Astrocyte (in vitro differentiated cells and primary cell): ENCODE data around the gene CYP46A1. TPM values are rescaled to one million over a fixed set of nuclear protein-coding genes. Genes with fewer than 3 reads are reported as not detected.

Source experiments
- DNase-seq: peaks from one replicate; pipeline ENCODE4 v3.0.0-alpha.2; 2010; ENCODE audit warnings: low read depth
- FAIRE-seq: peaks from 2 replicates; lab custom pipeline; 2011; peaks lifted over from hg19 to GRCh38; lab: Jason Lieb, UNC
- H2AFZ ChIP-seq: 2 replicates; pipeline ENCODE4 v1.6.0; 2012; ENCODE audit warnings: low read depth, low read length, inconsistent platforms
- H3K27ac ChIP-seq: 2 replicates; pipeline ENCODE4 v1.5.1; 2011; ENCODE audit warnings: low read depth, low read length, inconsistent platforms
- H3K27me3 ChIP-seq: 2 replicates; pipeline ENCODE4 v1.6.0; 2011; ENCODE audit warnings: low read length, inconsistent platforms; ENCODE audit not compliant: insufficient read depth
- H3K36me3 ChIP-seq: 2 replicates; pipeline ENCODE4 v1.5.1; 2011; ENCODE audit warnings: low read length, inconsistent platforms; ENCODE audit not compliant: insufficient read depth
- H3K4me1 ChIP-seq: 2 replicates; pipeline ENCODE4 v1.5.1; 2011; ENCODE audit warnings: low read length, inconsistent platforms; ENCODE audit not compliant: insufficient read depth
- H3K4me2 ChIP-seq: 2 replicates; pipeline ENCODE4 v1.6.0; 2012; ENCODE audit warnings: low read length, inconsistent platforms
- H3K4me3 ChIP-seq: 2 replicates; pipeline ENCODE4 v1.5.1; 2011; ENCODE audit warnings: low read depth, mild to moderate bottlenecking, low read length, inconsistent platforms; ENCODE audit not compliant: insufficient read depth
- H3K79me2 ChIP-seq: 2 replicates; pipeline ENCODE4 v1.6.0; 2012; ENCODE audit warnings: mild to moderate bottlenecking, low read length, inconsistent platforms; ENCODE audit not compliant: insufficient read depth
- H3K9ac ChIP-seq: 2 replicates; pipeline ENCODE4 v1.6.0; 2012; ENCODE audit warnings: mild to moderate bottlenecking, low read length, inconsistent platforms
- H3K9me3 ChIP-seq: 2 replicates; pipeline ENCODE4 v1.5.1; 2012; ENCODE audit warnings: low read depth, mild to moderate bottlenecking, low read length, inconsistent platforms; ENCODE audit not compliant: insufficient read depth
- H4K20me1 ChIP-seq: 2 replicates; pipeline ENCODE4 v1.6.0; 2012; ENCODE audit warnings: low read length, inconsistent platforms; ENCODE audit not compliant: insufficient read depth
- H3K27ac Mint-ChIP-seq: one replicate; pipeline ENCODE4 v1.8.0; 2021; ENCODE audit warnings: mild to moderate bottlenecking, mixed read lengths; ENCODE audit not compliant: unreplicated experiment
- H3K27me3 Mint-ChIP-seq: one replicate; pipeline ENCODE4 v1.8.0; 2021; ENCODE audit warnings: low read depth, mixed read lengths; ENCODE audit not compliant: unreplicated experiment
- H3K36me3 Mint-ChIP-seq: one replicate; pipeline ENCODE4 v1.8.0; 2021; ENCODE audit warnings: low read depth, mixed read lengths; ENCODE audit not compliant: unreplicated experiment
- H3K4me1 Mint-ChIP-seq: one replicate; pipeline ENCODE4 v1.8.0; 2021; ENCODE audit warnings: low read depth, mixed read lengths; ENCODE audit not compliant: unreplicated experiment
- H3K4me3 Mint-ChIP-seq: one replicate; pipeline ENCODE4 v1.8.0; 2021; ENCODE audit warnings: mild to moderate bottlenecking, moderate library complexity, mixed read lengths; ENCODE audit not compliant: unreplicated experiment
- H3K9me3 Mint-ChIP-seq: one replicate; pipeline ENCODE4 v1.8.0; 2021; ENCODE audit warnings: mild to moderate bottlenecking, mixed read lengths; ENCODE audit not compliant: unreplicated experiment
- EZH2 ChIP-seq: IDR thresholded peaks from 2 replicates; pipeline ENCODE4 v1.6.1; 2012; ENCODE audit warnings: mild to moderate bottlenecking, low read length, inconsistent platforms; ENCODE audit not compliant: insufficient read depth
- total RNA-seq: library from RNA; stranded (reverse); gene quantifications from 2 replicates; pipeline ENCODE4 v1.2.1, GENCODE V29; 2021
- TF ChIP-seq, protein P1 (sequence below): IDR thresholded peaks from 2 replicates; pipeline ENCODE4 v1.5.1; 2011; ENCODE audit warnings: low read depth, mild to moderate bottlenecking, inconsistent platforms, low read length, moderate library complexity; ENCODE audit not compliant: insufficient read depth

Gene CYP46A1
- total RNA-seq, 1 donor from 2014 or later, result 0.52 TPM

GRCh38 chr14:99716850-99717681 is 33.0 kb downstream of the CYP46A1 start:
- DNase-seq (no peak), FAIRE-seq (no peak)
- Mint-ChIP-seq H3K9me3 (peaks cover 11% of the 10 kb centered on the region), H3K27ac (no peak overlapping the region), H3K27me3 (peaks cover 21% of the 10 kb centered on the region), H3K4me1 (no peaks in the 10 kb centered on the region), H3K36me3 (no peaks in the 10 kb centered on the region), H3K4me3 (no peak overlapping the region)
- Histone ChIP-seq H4K20me1 (no peaks in the 10 kb centered on the region), H3K79me2 (no peaks in the 10 kb centered on the region), H3K4me3 (no peak overlapping the region), H3K27ac (no peak overlapping the region), H2AFZ (no peak overlapping the region), H3K4me1 (no peaks in the 10 kb centered on the region), H3K9me3 (no peaks in the 10 kb centered on the region), H3K4me2 (no peak overlapping the region), H3K36me3 (no peaks in the 10 kb centered on the region), H3K9ac (no peak overlapping the region), H3K27me3 (no peaks in the 10 kb centered on the region)
- TF ChIP-seq, protein P1, sequence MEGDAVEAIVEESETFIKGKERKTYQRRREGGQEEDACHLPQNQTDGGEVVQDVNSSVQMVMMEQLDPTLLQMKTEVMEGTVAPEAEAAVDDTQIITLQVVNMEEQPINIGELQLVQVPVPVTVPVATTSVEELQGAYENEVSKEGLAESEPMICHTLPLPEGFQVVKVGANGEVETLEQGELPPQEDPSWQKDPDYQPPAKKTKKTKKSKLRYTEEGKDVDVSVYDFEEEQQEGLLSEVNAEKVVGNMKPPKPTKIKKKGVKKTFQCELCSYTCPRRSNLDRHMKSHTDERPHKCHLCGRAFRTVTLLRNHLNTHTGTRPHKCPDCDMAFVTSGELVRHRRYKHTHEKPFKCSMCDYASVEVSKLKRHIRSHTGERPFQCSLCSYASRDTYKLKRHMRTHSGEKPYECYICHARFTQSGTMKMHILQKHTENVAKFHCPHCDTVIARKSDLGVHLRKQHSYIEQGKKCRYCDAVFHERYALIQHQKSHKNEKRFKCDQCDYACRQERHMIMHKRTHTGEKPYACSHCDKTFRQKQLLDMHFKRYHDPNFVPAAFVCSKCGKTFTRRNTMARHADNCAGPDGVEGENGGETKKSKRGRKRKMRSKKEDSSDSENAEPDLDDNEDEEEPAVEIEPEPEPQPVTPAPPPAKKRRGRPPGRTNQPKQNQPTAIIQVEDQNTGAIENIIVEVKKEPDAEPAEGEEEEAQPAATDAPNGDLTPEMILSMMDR, result no peak
- no peak for TF ChIP-seq EZH2

GRCh38 chr14:99717682-99718013 is 33.5 kb downstream of the CYP46A1 start:
- FAIRE-seq, result no peak
- Mint-ChIP-seq H3K27me3 (peaks cover 17% of the 10 kb centered on the region), H3K36me3 (no peaks in the 10 kb centered on the region), H3K9me3 (peaks cover 6% of the 10 kb centered on the region), H3K27ac (no peak overlapping the region), H3K4me1 (no peaks in the 10 kb centered on the region), H3K4me3 (no peak overlapping the region)
- Histone ChIP-seq H3K4me2 (no peak overlapping the region), H3K27me3 (peaks cover 4% of the 10 kb centered on the region), H3K9ac (no peak overlapping the region), H3K4me3 (no peak overlapping the region), H3K36me3 (no peaks in the 10 kb centered on the region), H3K27ac (no peak overlapping the region), H3K4me1 (no peaks in the 10 kb centered on the region), H3K79me2 (no peaks in the 10 kb centered on the region), H2AFZ (no peak overlapping the region), H4K20me1 (no peaks in the 10 kb centered on the region), H3K9me3 (no peaks in the 10 kb centered on the region)
- TF ChIP-seq, protein P1, result no peak
- no peak for TF ChIP-seq EZH2
- no peak for DNase-seq
